Natural killer cell (primary cell): Measurements from ENCODE around the gene MSI2. TPM values are rescaled to one million over a fixed set of nuclear protein-coding genes. Genes with fewer than 3 reads are reported as not detected.

Experiments
- ATAC-seq, 3 donors: fragments of 150-1000 bp in 2 of 3; fragments of 200-7000 bp in 1 of 3; cut with Tn5 transposase; 1 replicate in 1 of 3; 2 replicates in 2 of 3; pipeline ENCODE4 v1.10.0; 2021; ENCODE audit warnings: mild to moderate bottlenecking in 2 of 3, moderate library complexity in 2 of 3
- DNase-seq, 2 donors: peaks; one replicate each; pipeline versions ENCODE4 v3.0.0 to v3.0.0-alpha.2; 2013 to 2021; ENCODE audit warnings: mixed read lengths in 1 of 2
- H3K27ac ChIP-seq: one replicate; pipeline ENCODE4 v1.5.1; 2013; ENCODE audit warnings: mild to moderate bottlenecking, low read length
- H3K27me3 ChIP-seq: one replicate; pipeline ENCODE4 v1.6.1; 2013; ENCODE audit warnings: low read length; ENCODE audit not compliant: control insufficient read depth, insufficient read depth
- H3K36me3 ChIP-seq: one replicate; pipeline ENCODE4 v1.6.1; 2013; ENCODE audit warnings: low read length; ENCODE audit not compliant: control insufficient read depth, insufficient read depth
- H3K4me1 ChIP-seq: one replicate; pipeline ENCODE4 v1.6.1; 2013; ENCODE audit warnings: low read length; ENCODE audit not compliant: control insufficient read depth, insufficient read depth
- H3K4me3 ChIP-seq: one replicate; pipeline ENCODE4 v1.5.1; 2013; ENCODE audit warnings: low read length
- H3K9me3 ChIP-seq: one replicate; pipeline ENCODE4 v1.6.1; 2013; ENCODE audit warnings: low read length; ENCODE audit not compliant: control insufficient read depth, insufficient read depth
- H3K27ac Mint-ChIP-seq, 2 donors: one replicate each; pipeline ENCODE4 v1.8.0; 2022; ENCODE audit warnings: mild to moderate bottlenecking in 2 of 2, mixed read lengths in 2 of 2, moderate library complexity in 1 of 2
- H3K27me3 Mint-ChIP-seq, 2 donors: one replicate each; pipeline ENCODE4 v1.8.0; 2022; ENCODE audit warnings: low read depth in 2 of 2, mixed read lengths in 2 of 2
- H3K36me3 Mint-ChIP-seq: one replicate; pipeline ENCODE4 v1.8.0; 2022; ENCODE audit warnings: mixed read lengths
- H3K4me1 Mint-ChIP-seq, 2 donors: one replicate each; pipeline ENCODE4 v1.8.0; 2022; ENCODE audit warnings: mixed read lengths in 2 of 2
- H3K4me3 Mint-ChIP-seq: one replicate; pipeline ENCODE4 v1.8.0; 2022; ENCODE audit warnings: mild to moderate bottlenecking, moderate library complexity, mixed read lengths
- H3K9me3 Mint-ChIP-seq, 2 donors: one replicate each; pipeline ENCODE4 v1.8.0; 2022; ENCODE audit warnings: mixed read lengths in 2 of 2
- CTCF ChIP-seq: fragments of 200-600 bp; IDR thresholded peaks from one replicate; pipeline ENCODE4 v1.8.0; 2022; ENCODE audit warnings: antibody characterized with exemption
- WGBS: methylation state at CpG from one replicate; pipeline ENCODE4 v1.1.7; 2013; ENCODE audit warnings: missing lambda C conversion rate; ENCODE audit not compliant: insufficient coverage; 5-methylcytosine and 5-hydroxymethylcytosine counted together
- intact Hi-C: fragments of 100-400 bp; cut with micrococcal nuclease; formaldehyde crosslinking; loops from one replicate; pipeline ENCODE4 v1.14.2; 2022
- total RNA-seq, 4 donors: library from RNA; stranded (reverse); fragments of 120-200 nt in 1 of 4; gene quantifications; one replicate each; pipeline versions ENCODE4 v1.2.3 to v1.2.4, GENCODE V29; 2013 to 2022

The MSI2 gene
- total RNA-seq, 3 donors from 2014 or later (not counting 1 experiment from before 2014, with no cell fraction given) = 95.5 to 145 (median 96.8) TPM

GRCh38 chr17:57684711-57685498 is 428.6 kb downstream of the MSI2 start:
- no peak for ATAC-seq
- intact Hi-C loops = no loop called here
- H3K9me3 Mint-ChIP-seq = no peaks in the 10 kb centered on the region
- Histone ChIP-seq H3K27me3 (no peaks in the 10 kb centered on the region), H3K4me1 (no peaks in the 10 kb centered on the region), H3K27ac (no peak overlapping the region), H3K4me3 (no peak overlapping the region), H3K9me3 (no peaks in the 10 kb centered on the region), H3K36me3 (peaks cover 6% of the 10 kb centered on the region)
- no peak for DNase-seq
- no peak overlapping the region for H3K27ac Mint-ChIP-seq
- H3K27me3 Mint-ChIP-seq = peaks cover 0 to 3% of the 10 kb centered on the region in 2 donors
- H3K36me3 Mint-ChIP-seq = no peaks in the 10 kb centered on the region
- H3K4me1 Mint-ChIP-seq = no peaks in the 10 kb centered on the region
- no peak for TF ChIP-seq CTCF
- H3K4me3 Mint-ChIP-seq = no peak overlapping the region
- 91% methylated on average over 13 of the region's 13 CpGs for WGBS

GRCh38 chr17:57685499-57686132 is 429.3 kb downstream of the MSI2 start:
- H3K9me3 Mint-ChIP-seq = no peaks in the 10 kb centered on the region
- no peak for DNase-seq
- intact Hi-C loops = no loop called here
- Histone ChIP-seq H3K27me3 (no peaks in the 10 kb centered on the region), H3K36me3 (peaks cover 6% of the 10 kb centered on the region), H3K9me3 (no peaks in the 10 kb centered on the region), H3K27ac (no peak overlapping the region), H3K4me1 (no peaks in the 10 kb centered on the region), H3K4me3 (no peak overlapping the region)
- TF ChIP-seq CTCF = no peak
- H3K36me3 Mint-ChIP-seq = no peaks in the 10 kb centered on the region
- H3K4me3 Mint-ChIP-seq = no peak overlapping the region
- no peak overlapping the region for H3K27ac Mint-ChIP-seq
- H3K4me1 Mint-ChIP-seq = no peaks in the 10 kb centered on the region
- over 99% methylated on average over 6 of the region's 7 CpGs for WGBS
- peaks cover 0 to 3% of the 10 kb centered on the region in 2 donors for H3K27me3 Mint-ChIP-seq
- no peak for ATAC-seq

GRCh38 chr17:57687642-57688041 is 431.3 kb downstream of the MSI2 start:
- Mint-ChIP-seq H3K4me1 (peaks cover 3% of the 10 kb centered on the region in 2 donors), H3K4me3 (no peak overlapping the region), H3K9me3 (no peaks in the 10 kb centered on the region), H3K36me3 (no peaks in the 10 kb centered on the region), H3K27ac (no peak overlapping the region), H3K27me3 (peaks cover 0 to 3% of the 10 kb centered on the region in 2 donors)
- intact Hi-C loops = no loop called here
- no peaks in the 10 kb centered on the region for H3K27me3 ChIP-seq
- no peak for DNase-seq
- H3K36me3 ChIP-seq = peaks cover 6% of the 10 kb centered on the region
- no peak overlapping the region for H3K4me3 ChIP-seq
- no peaks in the 10 kb centered on the region for H3K4me1 ChIP-seq
- H3K27ac ChIP-seq = no peak overlapping the region
- TF ChIP-seq CTCF = no peak
- ATAC-seq = no peak
- no peaks in the 10 kb centered on the region for H3K9me3 ChIP-seq
